Activated CD8-positive, alpha-beta T cell treated with anti-CD3 and anti-CD28 coated beads for 36 hours (primary cell): ENCODE results near the gene CDK8. TPM values are rescaled to one million over a fixed set of nuclear protein-coding genes. Genes with fewer than 3 reads are reported as not detected.

Source experiments
- ATAC-seq: fragments of 200-7000 bp; cut with Tn5 transposase; one replicate; pipeline ENCODE4 v1.10.0; 2021; ENCODE audit warnings: mild to moderate bottlenecking, moderate library complexity
- CTCF ChIA-PET: fragments of 350-600 bp; sonication (Branson Sonifier 250); formaldehyde crosslinking; loops from one replicate; lab custom pipeline; 2021; ENCODE audit warnings: antibody characterized with exemption; lab: Charles Lee
- POLR2A ChIA-PET: fragments of 350-600 bp; sonication (Branson Sonifier 250); formaldehyde crosslinking; loops from one replicate; lab custom pipeline; 2021; ENCODE audit warnings: antibody characterized with exemption; lab: Charles Lee
- DNase-seq: peaks from one replicate; pipeline ENCODE4 v3.0.0-alpha.2; 2020
- H3K27ac Mint-ChIP-seq: one replicate; pipeline ENCODE4 v1.8.0; 2021; ENCODE audit warnings: mild to moderate bottlenecking, mixed read lengths
- H3K27me3 Mint-ChIP-seq: one replicate; pipeline ENCODE4 v1.8.0; 2021; ENCODE audit warnings: mixed read lengths
- H3K36me3 Mint-ChIP-seq: one replicate; pipeline ENCODE4 v1.8.0; 2021; ENCODE audit warnings: low read depth, mixed read lengths
- H3K4me1 Mint-ChIP-seq: one replicate; pipeline ENCODE4 v1.8.0; 2021; ENCODE audit warnings: low read depth, mixed read lengths
- H3K4me3 Mint-ChIP-seq: one replicate; pipeline ENCODE4 v1.8.0; 2021; ENCODE audit warnings: mild to moderate bottlenecking, moderate library complexity, mixed read lengths
- H3K9me3 Mint-ChIP-seq: one replicate; pipeline ENCODE4 v1.8.0; 2021; ENCODE audit warnings: mixed read lengths
- CTCF ChIP-seq: fragments of 200-600 bp; IDR thresholded peaks from one replicate; pipeline ENCODE4 v1.8.0; 2022; ENCODE audit warnings: antibody characterized with exemption, mild to moderate bottlenecking
- intact Hi-C: fragments of 100-400 bp; cut with micrococcal nuclease; formaldehyde crosslinking; loops from one replicate; pipeline ENCODE4 v1.10.0; 2022
- total RNA-seq, 2 experiments: library from RNA; stranded (reverse); gene quantifications; one replicate each; pipeline ENCODE4 v1.2.3, GENCODE V29; 2021

CDK8 gene
- total RNA-seq, 2 experiments from 2014 or later = 19.7 to 20.0 TPM

GRCh38 chr13:26255115-26255514 lies 1.2 kb downstream of the CDK8 start:
- H3K27ac Mint-ChIP-seq = peak overlapping the region; percentile 82
- ATAC-seq (no peak), DNase-seq (no peak)
- peak overlapping the region; percentile 83 for H3K4me3 Mint-ChIP-seq
- TF ChIP-seq CTCF = no peak
- intact Hi-C loops = no loop called here
- ChIA-PET POLR2A (interaction anchor here (0.6 to 1.8 kb wide), 5 partner anchors 11 to 74 kb away, joined by 3 to 8 read pairs (median 3); partner anchors contain the start of gene RNF6), CTCF (interaction anchor here (1.0 to 1.6 kb wide), 3 partner anchors 17 to 69 kb away, joined by 4 to 9 read pairs (median 5); partner anchors contain the start of gene RNF6)
- H3K36me3 Mint-ChIP-seq = no peaks in the 10 kb centered on the region
- no peaks in the 10 kb centered on the region for H3K27me3 Mint-ChIP-seq
- H3K4me1 Mint-ChIP-seq = peaks cover 29% of the 10 kb centered on the region
- no peaks in the 10 kb centered on the region for H3K9me3 Mint-ChIP-seq

GRCh38 chr13:26255691-26256277 lies 1.9 kb downstream of the CDK8 start:
- H3K27ac Mint-ChIP-seq = no peak overlapping the region
- ATAC-seq = no peak
- H3K36me3 Mint-ChIP-seq = no peaks in the 10 kb centered on the region
- no peaks in the 10 kb centered on the region for H3K9me3 Mint-ChIP-seq
- H3K4me3 Mint-ChIP-seq = peak overlapping the region; percentile 83
- ChIA-PET CTCF (interaction anchor here (1.0 to 1.6 kb wide), 3 partner anchors 17 to 70 kb away, joined by 4 to 9 read pairs (median 5); partner anchors contain the start of gene RNF6), POLR2A (interaction anchor here (0.6 to 1.8 kb wide), 4 partner anchors 23 to 74 kb away, joined by 3 to 8 read pairs (median 4); partner anchors contain the start of gene RNF6)
- no peak for DNase-seq
- peak; percentile 28 for TF ChIP-seq CTCF
- H3K27me3 Mint-ChIP-seq = no peaks in the 10 kb centered on the region
- intact Hi-C loops = no loop called here
- H3K4me1 Mint-ChIP-seq = peaks cover 30% of the 10 kb centered on the region

GRCh38 chr13:26257049-26257448 lies 3.1 kb downstream of the CDK8 start:
- no peak for TF ChIP-seq CTCF
- POLR2A ChIA-PET = no interaction called here
- ATAC-seq (no peak), DNase-seq (no peak)
- H3K4me3 Mint-ChIP-seq = no peak overlapping the region
- no peaks in the 10 kb centered on the region for H3K36me3 Mint-ChIP-seq
- H3K27me3 Mint-ChIP-seq = no peaks in the 10 kb centered on the region
- no peaks in the 10 kb centered on the region for H3K9me3 Mint-ChIP-seq
- CTCF ChIA-PET = interaction anchor here (1.0 kb wide), 1 partner anchor 24 kb away, joined by 4 read pairs; no protein-coding TSS in a partner anchor
- H3K27ac Mint-ChIP-seq = no peak overlapping the region
- intact Hi-C loops = no loop called here
- peaks cover 39% of the 10 kb centered on the region for H3K4me1 Mint-ChIP-seq

GRCh38 chr13:26259634-26260033 lies 5.7 kb downstream of the CDK8 start:
- TF ChIP-seq CTCF = no peak
- Mint-ChIP-seq H3K9me3 (peaks cover 1% of the 10 kb centered on the region), H3K36me3 (peaks cover 1% of the 10 kb centered on the region), H3K4me3 (no peak overlapping the region), H3K27ac (no peak overlapping the region), H3K4me1 (peaks cover 40% of the 10 kb centered on the region), H3K27me3 (no peaks in the 10 kb centered on the region)
- no peak for ATAC-seq
- intact Hi-C loops = no loop called here
- no peak for DNase-seq
- POLR2A ChIA-PET = no interaction called here
- CTCF ChIA-PET = no interaction called here

GRCh38 chr13:26262156-26262555 lies 8.2 kb downstream of the CDK8 start:
- H3K36me3 Mint-ChIP-seq = peaks cover 3% of the 10 kb centered on the region
- no peak for DNase-seq
- no peaks in the 10 kb centered on the region for H3K27me3 Mint-ChIP-seq
- no peak overlapping the region for H3K4me3 Mint-ChIP-seq
- no peak for ATAC-seq
- CTCF ChIA-PET = no interaction called here
- no peak for TF ChIP-seq CTCF
- peaks cover 40% of the 10 kb centered on the region for H3K4me1 Mint-ChIP-seq
- POLR2A ChIA-PET = no interaction called here
- no peak overlapping the region for H3K27ac Mint-ChIP-seq
- intact Hi-C loops = no loop called here
- H3K9me3 Mint-ChIP-seq = peaks cover 1% of the 10 kb centered on the region
